GM23338 (cell line): ENCODE data around the gene CTBP2. TPM values are rescaled to one million over a fixed set of nuclear protein-coding genes. Genes with fewer than 3 reads are reported as not detected.
A peak's percentile ranks its signal among the peaks of the same experiment; 100 is the strongest.

Experiments
- ATAC-seq: fragments of 200-7000 bp; cut with Tn5 transposase; 3 replicates; pipeline ENCODE4 v1.9.1; 2020
- DNase-seq: peaks from one replicate; pipeline ENCODE4 v3.0.0-alpha.2; 2015; ENCODE audit warnings: low spot score
- H2AFZ ChIP-seq: fragments of 200-600 bp; sonication (generic); 2 replicates; pipeline ENCODE4 v1.8.0; 2016; ENCODE audit warnings: antibody characterized with exemption, mild to moderate bottlenecking, moderate library complexity
- H3F3A ChIP-seq: fragments of 200-600 bp; sonication (generic); replicated peaks from 2 replicates; pipeline ENCODE4 v1.8.0; 2017; ENCODE audit warnings: antibody characterized with exemption, mixed run types, low read depth
- H3K27ac ChIP-seq: fragments of 200-600 bp; sonication (generic); 2 replicates; pipeline ENCODE4 v1.6.1; 2016; ENCODE audit warnings: low read depth
- H3K27me3 ChIP-seq: fragments of 200-600 bp; sonication (generic); 2 replicates; pipeline ENCODE4 v1.8.0; 2016; ENCODE audit warnings: mild to moderate bottlenecking, mixed run types, moderate library complexity; ENCODE audit not compliant: insufficient read depth
- H3K36me3 ChIP-seq: fragments of 200-600 bp; sonication (generic); 2 replicates; pipeline ENCODE4 v1.8.0; 2016; ENCODE audit warnings: mild to moderate bottlenecking; ENCODE audit not compliant: insufficient read depth
- H3K4me1 ChIP-seq: fragments of 200-600 bp; sonication (generic); 2 replicates; pipeline ENCODE4 v1.8.0; 2016; ENCODE audit warnings: mild to moderate bottlenecking, moderate library complexity; ENCODE audit not compliant: insufficient read depth
- H3K4me2 ChIP-seq: fragments of 200-600 bp; sonication (generic); 2 replicates; pipeline ENCODE4 v1.7.1; 2017; ENCODE audit warnings: mixed run types
- H3K4me3 ChIP-seq: fragments of 200-600 bp; sonication (generic); 2 replicates; pipeline ENCODE4 v1.6.1; 2016; ENCODE audit warnings: mixed run types
- H3K79me2 ChIP-seq: fragments of 200-600 bp; sonication (generic); replicated peaks from 2 replicates; pipeline ENCODE4 v1.8.0; 2017; ENCODE audit warnings: mild to moderate bottlenecking; ENCODE audit not compliant: insufficient read depth
- H3K9me2 ChIP-seq: fragments of 200-600 bp; sonication (generic); 2 replicates; pipeline ENCODE4 v1.8.0; 2017; ENCODE audit not compliant: insufficient read depth
- H4K20me1 ChIP-seq: fragments of 200-600 bp; sonication (generic); replicated peaks from 2 replicates; pipeline ENCODE4 v1.8.0; 2017; ENCODE audit warnings: mild to moderate bottlenecking; ENCODE audit not compliant: insufficient read depth
- H3K27ac Mint-ChIP-seq: 2 replicates; pipeline ENCODE4 v1.8.0; 2020; ENCODE audit warnings: inconsistent platforms, mild to moderate bottlenecking, moderate library complexity, mixed read lengths
- H3K27me3 Mint-ChIP-seq: 3 replicates; pipeline ENCODE4 v1.8.0; 2022; ENCODE audit warnings: low read depth, mild to moderate bottlenecking, moderate library complexity, mixed read lengths, inconsistent platforms; ENCODE audit not compliant: insufficient read depth, poor library complexity
- H3K36me3 Mint-ChIP-seq: 3 replicates; pipeline ENCODE4 v1.8.0; 2021; ENCODE audit warnings: low read depth, mild to moderate bottlenecking, inconsistent platforms, moderate library complexity, mixed read lengths
- H3K4me1 Mint-ChIP-seq: 3 replicates; pipeline ENCODE4 v1.8.0; 2020; ENCODE audit warnings: mild to moderate bottlenecking, inconsistent platforms, mixed read lengths
- H3K4me3 Mint-ChIP-seq: 3 replicates; pipeline ENCODE4 v1.8.0; 2021; ENCODE audit warnings: moderate library complexity, mild to moderate bottlenecking, inconsistent platforms, mixed read lengths
- H3K9me3 Mint-ChIP-seq: 3 replicates; pipeline ENCODE4 v1.8.0; 2020; ENCODE audit warnings: moderate library complexity, mild to moderate bottlenecking, inconsistent platforms, mixed read lengths
- CREB1 ChIP-seq: fragments of 250-450 bp; sonication (Bioruptor Pico); IDR thresholded peaks from 2 replicates; pipeline ENCODE4 v1.5.0; 2020; ENCODE audit warnings: low read depth, mild to moderate bottlenecking, moderate library complexity
- CTCF ChIP-seq, 2 experiments: fragments of 200-600 bp in 1 of 2; sonication (generic) in 1 of 2; conservative IDR thresholded peaks; 2 replicates each; pipeline versions ENCODE4 v1.5.1 to v1.6.1; 2016 to 2017; ENCODE audit warnings: antibody characterized with exemption in 2 of 2, low read depth in 2 of 2, mild to moderate bottlenecking in 2 of 2, moderate library complexity in 1 of 2
- EZH2 ChIP-seq: fragments of 200-600 bp; sonication (generic); IDR thresholded peaks from one replicate; pipeline ENCODE4 v1.8.0; 2017; ENCODE audit warnings: antibody characterized with exemption, mild to moderate bottlenecking, low read depth; ENCODE audit not compliant: unreplicated experiment
- EZH2phosphoT487 ChIP-seq: fragments of 200-600 bp; sonication (generic); IDR thresholded peaks from one replicate; pipeline ENCODE4 v1.8.1; 2018; ENCODE audit warnings: antibody characterized with exemption; ENCODE audit not compliant: unreplicated experiment
- JUNB ChIP-seq: IDR thresholded peaks from one replicate; pipeline ENCODE4 v1.6.1; 2016; ENCODE audit warnings: antibody characterized with exemption; ENCODE audit not compliant: unreplicated experiment
- POLR2AphosphoS5 ChIP-seq: IDR thresholded peaks from 2 replicates; pipeline ENCODE4 v1.6.1; 2016; ENCODE audit warnings: antibody characterized with exemption, low read depth
- STAT1 ChIP-seq: IDR thresholded peaks from one replicate; pipeline ENCODE4 v1.6.1; 2016; ENCODE audit warnings: antibody characterized with exemption; ENCODE audit not compliant: unreplicated experiment
- ZNF114 ChIP-seq: fragments of 250-450 bp; sonication (Bioruptor Pico); IDR thresholded peaks from 2 replicates; pipeline ENCODE4 v1.5.0; 2020; ENCODE audit warnings: mild to moderate bottlenecking, moderate library complexity
- ZNF331 ChIP-seq: fragments of 250-450 bp; sonication (Bioruptor Pico); IDR thresholded peaks from 2 replicates; pipeline ENCODE4 v1.5.0; 2020; ENCODE audit warnings: low read depth, mild to moderate bottlenecking, moderate library complexity
- ZNF462 ChIP-seq: fragments of 250-450 bp; sonication (Bioruptor Pico); IDR thresholded peaks from 2 replicates; pipeline ENCODE4 v1.5.0; 2020; ENCODE audit warnings: mild to moderate bottlenecking, moderate library complexity
- polyA plus RNA-seq: library from polyadenylated mRNA; unstranded; fragments of >200 nt; fragmentation: Nextera tagmentation; extraction: Ambion mirVana; gene quantifications from 2 replicates; pipeline ENCODE4 v1.2.1, GENCODE V29; 2016
- total RNA-seq: library from RNA; depleted of rRNA; stranded (reverse); fragments of >200 nt; shearing (Covaris generic); gene quantifications from 2 replicates; pipeline ENCODE4 v1.2.3, GENCODE V29; 2014
- TF ChIP-seq, protein P1 (sequence below): IDR thresholded peaks from one replicate; pipeline ENCODE4 v1.6.1; 2018; ENCODE audit warnings: antibody characterized with exemption; ENCODE audit not compliant: unreplicated experiment

The CTBP2 gene
- total and polyA plus RNA-seq, 2 experiments from 2014 or later, result 133 to 265 TPM

- DNase-seq (no peak), ATAC-seq (peak; percentile 62; the same call in 2 of the 3 replicates)
- no peaks in the 10 kb centered on the region for H3K9me2 ChIP-seq
- H3K27me3 Mint-ChIP-seq, result no peaks in the 10 kb centered on the region
- H3K4me2 ChIP-seq, result no peak overlapping the region
- no peak overlapping the region for H3K4me3 Mint-ChIP-seq
- H4K20me1 ChIP-seq, result no peaks in the 10 kb centered on the region
- H3K4me1 ChIP-seq, result no peaks in the 10 kb centered on the region
- no peaks in the 10 kb centered on the region for H3K27me3 ChIP-seq
- peaks cover under 1% of the 10 kb centered on the region; the same call in 1 of the 3 replicates for H3K9me3 Mint-ChIP-seq
- H3K36me3 ChIP-seq, result no peaks in the 10 kb centered on the region
- H3K27ac ChIP-seq, result no peak overlapping the region
- no peak for TF ChIP-seq EZH2phosphoT487
- TF ChIP-seq POLR2AphosphoS5, result no peak
- TF ChIP-seq CTCF (conservative IDR thresholded peaks at IDR 0.05; ENCODE audit: low read depth in 2 of 2), result no peak
- no peak for TF ChIP-seq ZNF114
- no peak for TF ChIP-seq STAT1
- TF ChIP-seq JUNB, result no peak
- no peak for TF ChIP-seq CREB1 (CRISPR knock-in tag)
- no peak for TF ChIP-seq ZNF462 (CRISPR knock-in tag)
- TF ChIP-seq ZNF331, result no peak
- TF ChIP-seq EZH2, result no peak
- TF ChIP-seq, protein P1, sequence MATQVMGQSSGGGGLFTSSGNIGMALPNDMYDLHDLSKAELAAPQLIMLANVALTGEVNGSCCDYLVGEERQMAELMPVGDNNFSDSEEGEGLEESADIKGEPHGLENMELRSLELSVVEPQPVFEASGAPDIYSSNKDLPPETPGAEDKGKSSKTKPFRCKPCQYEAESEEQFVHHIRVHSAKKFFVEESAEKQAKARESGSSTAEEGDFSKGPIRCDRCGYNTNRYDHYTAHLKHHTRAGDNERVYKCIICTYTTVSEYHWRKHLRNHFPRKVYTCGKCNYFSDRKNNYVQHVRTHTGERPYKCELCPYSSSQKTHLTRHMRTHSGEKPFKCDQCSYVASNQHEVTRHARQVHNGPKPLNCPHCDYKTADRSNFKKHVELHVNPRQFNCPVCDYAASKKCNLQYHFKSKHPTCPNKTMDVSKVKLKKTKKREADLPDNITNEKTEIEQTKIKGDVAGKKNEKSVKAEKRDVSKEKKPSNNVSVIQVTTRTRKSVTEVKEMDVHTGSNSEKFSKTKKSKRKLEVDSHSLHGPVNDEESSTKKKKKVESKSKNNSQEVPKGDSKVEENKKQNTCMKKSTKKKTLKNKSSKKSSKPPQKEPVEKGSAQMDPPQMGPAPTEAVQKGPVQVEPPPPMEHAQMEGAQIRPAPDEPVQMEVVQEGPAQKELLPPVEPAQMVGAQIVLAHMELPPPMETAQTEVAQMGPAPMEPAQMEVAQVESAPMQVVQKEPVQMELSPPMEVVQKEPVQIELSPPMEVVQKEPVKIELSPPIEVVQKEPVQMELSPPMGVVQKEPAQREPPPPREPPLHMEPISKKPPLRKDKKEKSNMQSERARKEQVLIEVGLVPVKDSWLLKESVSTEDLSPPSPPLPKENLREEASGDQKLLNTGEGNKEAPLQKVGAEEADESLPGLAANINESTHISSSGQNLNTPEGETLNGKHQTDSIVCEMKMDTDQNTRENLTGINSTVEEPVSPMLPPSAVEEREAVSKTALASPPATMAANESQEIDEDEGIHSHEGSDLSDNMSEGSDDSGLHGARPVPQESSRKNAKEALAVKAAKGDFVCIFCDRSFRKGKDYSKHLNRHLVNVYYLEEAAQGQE, result no peak
- no peaks in the 10 kb centered on the region for H3K79me2 ChIP-seq
- no peaks in the 10 kb centered on the region for H3F3A ChIP-seq
- peak overlapping the region; percentile 85 for H2AFZ ChIP-seq
- no peaks in the 10 kb centered on the region for H3K36me3 Mint-ChIP-seq
- H3K4me1 Mint-ChIP-seq, result peaks cover 7% of the 10 kb centered on the region
- H3K27ac Mint-ChIP-seq, result no peak overlapping the region
- no peak overlapping the region for H3K4me3 ChIP-seq
Measured at GRCh38 chr10:125174360-125174759, 14.0 kb upstream of the CTBP2 start.
